Trophoblast cell (in vitro differentiated cells and primary cell): Measurements from ENCODE around the gene GFOD1.
"Not testable (repeated sequence)": the region's sequence is repeated elsewhere in the genome, so short reads cannot be mapped to it uniquely, and the experiment has no call there.

ENCODE experiments used
- DNase-seq, 2 donors: peaks; one replicate each; pipeline ENCODE4 v3.0.0-alpha.2; 2016
- H2AFZ ChIP-seq: 2 replicates; pipeline ENCODE4 v1.6.1; 2013; ENCODE audit warnings: low read length, moderate library complexity, mild to moderate bottlenecking; ENCODE audit not compliant: insufficient read depth, poor library complexity
- H2AK5ac ChIP-seq: 2 replicates; pipeline ENCODE4 v1.6.1; 2013; ENCODE audit warnings: mild to moderate bottlenecking, low read length
- H2BK120ac ChIP-seq: 2 replicates; pipeline ENCODE4 v1.6.1; 2013; ENCODE audit warnings: low read length, mild to moderate bottlenecking, moderate library complexity; ENCODE audit not compliant: insufficient read depth, poor library complexity
- H2BK12ac ChIP-seq: 2 replicates; pipeline ENCODE4 v1.6.1; 2013; ENCODE audit warnings: mild to moderate bottlenecking, low read length, moderate library complexity
- H2BK5ac ChIP-seq: 2 replicates; pipeline ENCODE4 v1.6.1; 2013; ENCODE audit warnings: low read length, low read depth, moderate library complexity, mild to moderate bottlenecking; ENCODE audit not compliant: poor library complexity
- H3K14ac ChIP-seq: 2 replicates; pipeline ENCODE4 v1.6.1; 2013; ENCODE audit warnings: mild to moderate bottlenecking, low read length
- H3K18ac ChIP-seq: 2 replicates; pipeline ENCODE4 v1.6.1; 2013; ENCODE audit warnings: mild to moderate bottlenecking, low read length
- H3K23ac ChIP-seq: 2 replicates; pipeline ENCODE4 v1.6.1; 2013; ENCODE audit warnings: low read length
- H3K27ac ChIP-seq: 2 replicates; pipeline ENCODE4 v1.5.1; 2013; ENCODE audit warnings: low read depth, mild to moderate bottlenecking, inconsistent platforms, low read length, moderate library complexity
- H3K27me3 ChIP-seq: 2 replicates; pipeline ENCODE4 v1.6.1; 2013; ENCODE audit warnings: inconsistent platforms, mild to moderate bottlenecking, low read length, moderate library complexity; ENCODE audit not compliant: insufficient read depth
- H3K36me3 ChIP-seq, 2 experiments: 1 replicate in 1 of 2; 2 replicates in 1 of 2; pipeline ENCODE4 v1.6.1; 2013; ENCODE audit warnings: low read length in 2 of 2, mild to moderate bottlenecking in 2 of 2, moderate library complexity in 1 of 2; ENCODE audit not compliant: insufficient read depth in 2 of 2, control insufficient read depth in 1 of 2
- H3K4ac ChIP-seq: 2 replicates; pipeline ENCODE4 v1.6.1; 2013; ENCODE audit warnings: low read depth, mild to moderate bottlenecking, low read length, moderate library complexity
- H3K4me1 ChIP-seq, 2 experiments: 1 replicate in 1 of 2; 2 replicates in 1 of 2; pipeline ENCODE4 v1.6.1; 2013; ENCODE audit warnings: low read length in 2 of 2, mild to moderate bottlenecking in 2 of 2, moderate library complexity in 1 of 2; ENCODE audit not compliant: insufficient read depth in 2 of 2, control insufficient read depth in 1 of 2
- H3K4me2 ChIP-seq: 2 replicates; pipeline ENCODE4 v1.6.1; 2013; ENCODE audit warnings: inconsistent platforms, mild to moderate bottlenecking, low read length, moderate library complexity
- H3K4me3 ChIP-seq: 2 replicates; pipeline ENCODE4 v1.5.1; 2013; ENCODE audit warnings: mild to moderate bottlenecking, low read depth, low read length, inconsistent platforms
- H3K79me1 ChIP-seq: one replicate; pipeline ENCODE4 v1.6.1; 2013; ENCODE audit warnings: low read length
- H3K79me2 ChIP-seq: 2 replicates; pipeline ENCODE4 v1.6.1; 2013; ENCODE audit warnings: low read length, mild to moderate bottlenecking; ENCODE audit not compliant: control insufficient read depth, insufficient read depth, poor library complexity
- H3K9ac ChIP-seq: 2 replicates; pipeline ENCODE4 v1.6.1; 2013; ENCODE audit warnings: mild to moderate bottlenecking, low read length
- H3K9me3 ChIP-seq: 2 replicates; pipeline ENCODE4 v1.6.1; 2013; ENCODE audit warnings: low read depth, mild to moderate bottlenecking, control low read depth, inconsistent platforms, low read length; ENCODE audit not compliant: insufficient read depth
- H4K12ac ChIP-seq: 2 replicates; pipeline ENCODE4 v1.6.1; 2013; ENCODE audit warnings: low read depth, mild to moderate bottlenecking, low read length, moderate library complexity
- H4K8ac ChIP-seq: 2 replicates; pipeline ENCODE4 v1.6.1; 2013; ENCODE audit warnings: low read depth, mild to moderate bottlenecking, low read length, moderate library complexity
- H4K91ac ChIP-seq: one replicate; pipeline ENCODE4 v1.6.1; 2013; ENCODE audit warnings: low read depth, mild to moderate bottlenecking, low read length, moderate library complexity
- WGBS: extraction: QIAGEN DNeasy Blood & Tissue Kit; methylation state at CpG from one replicate; pipeline ENCODE4 v1.1.7; 2013; ENCODE audit warnings: missing lambda C conversion rate; ENCODE audit not compliant: insufficient read length, insufficient coverage; ENCODE audit errors: extremely low coverage; 5-methylcytosine and 5-hydroxymethylcytosine counted together

Gene GFOD1

DNA sequence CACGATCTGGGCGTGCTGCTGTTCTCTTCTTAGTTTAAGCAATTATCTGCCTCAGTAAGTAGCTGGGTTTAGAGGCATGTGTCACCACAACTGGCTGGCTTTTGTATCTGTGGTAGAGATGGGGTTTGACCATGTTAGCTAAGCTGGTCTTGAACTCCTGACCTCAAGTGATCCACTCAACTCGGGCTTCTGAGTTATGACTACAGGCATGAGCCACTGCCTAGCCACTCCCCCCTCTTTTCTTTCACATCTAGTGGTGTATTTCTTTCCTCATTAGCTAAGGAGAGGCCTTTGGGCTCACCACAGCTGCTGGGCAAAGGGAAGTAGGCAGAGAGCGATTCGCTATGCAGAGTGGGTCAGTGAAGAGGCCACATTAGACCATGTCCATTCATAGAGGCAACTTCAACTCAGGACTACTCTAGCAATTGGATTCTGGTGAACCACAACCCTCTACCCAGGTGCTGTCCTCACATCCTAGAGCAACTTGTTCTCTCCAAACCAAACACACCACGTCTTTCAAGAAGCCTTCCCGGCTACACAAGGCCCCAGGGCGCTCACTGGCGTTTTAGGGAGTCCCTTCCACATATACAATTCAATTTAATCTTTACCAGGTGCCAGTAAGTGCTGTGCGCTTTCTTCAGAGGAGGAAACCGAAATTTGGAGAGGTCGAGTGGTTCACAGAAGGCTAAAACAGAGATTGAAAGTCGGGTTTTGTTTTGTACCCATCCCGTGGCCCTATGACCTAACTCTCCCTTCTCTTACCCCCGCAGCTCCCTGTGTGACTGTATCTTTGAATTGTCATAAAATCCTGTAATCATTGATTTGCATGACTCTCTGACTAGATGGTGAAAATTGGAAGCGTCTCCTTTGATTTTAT is 26.5 kb upstream of the GFOD1 start:
- no CpG with 5 or more reads among the region's 16 CpGs for WGBS
- Histone ChIP-seq H2BK5ac (no peak overlapping the region), H2AFZ (no peak overlapping the region)

DNA sequence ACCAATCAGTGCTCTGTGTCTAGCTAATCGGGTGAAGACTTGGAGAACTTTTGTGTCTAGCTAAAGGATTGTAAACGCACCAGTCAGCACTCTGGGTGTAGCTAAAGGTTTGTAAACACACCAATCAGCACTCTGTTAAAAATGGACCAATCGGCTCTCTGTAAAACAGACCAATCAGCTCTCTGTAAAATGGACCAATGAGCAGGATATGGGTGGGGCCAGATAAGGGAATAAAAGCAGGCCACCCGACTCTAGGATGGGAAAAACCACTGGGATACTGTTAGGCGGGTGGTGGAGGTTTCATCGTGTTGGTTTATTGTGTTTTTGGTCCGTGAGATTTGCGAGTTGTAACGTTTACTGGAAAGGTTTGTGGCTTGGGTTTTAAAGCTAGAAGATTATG is 25.5 kb upstream of the GFOD1 start:
- Histone ChIP-seq H4K12ac (no peak overlapping the region), H3K27me3 (no peaks in the 10 kb centered on the region), H2BK120ac (no peak overlapping the region), H3K14ac (no peak overlapping the region), H2BK5ac (no peak overlapping the region), H3K4me2 (no peak overlapping the region), H3K36me3 (no peaks in the 10 kb centered on the region), H3K4me3 (no peak overlapping the region), H3K18ac (no peak overlapping the region), H4K91ac (no peak overlapping the region), H3K79me2 (no peaks in the 10 kb centered on the region), H2AK5ac (no peak overlapping the region), H3K4ac (no peak overlapping the region), H2BK12ac (no peak overlapping the region), H3K23ac (no peak overlapping the region), H3K9me3 (peaks cover 2% of the 10 kb centered on the region), H2AFZ (no peak overlapping the region), H3K27ac (no peak overlapping the region), H3K4me1 (peaks cover 2 to 7% of the 10 kb centered on the region in 2 experiments), H3K9ac (no peak overlapping the region), H3K79me1 (no peaks in the 10 kb centered on the region), H4K8ac (no peak overlapping the region)
- no peak for DNase-seq
- no CpG with 5 or more reads among the region's 9 CpGs for WGBS

More for the DNA sequence above, 26.5 kb upstream of the GFOD1 start:
- Histone ChIP-seq H3K27me3 (no peaks in the 10 kb centered on the region), H3K79me1 (no peaks in the 10 kb centered on the region), H3K79me2 (no peaks in the 10 kb centered on the region), H3K36me3 (no peaks in the 10 kb centered on the region), H3K9ac (no peak overlapping the region), H4K12ac (no peak overlapping the region), H2BK12ac (no peak overlapping the region), H3K4me1 (peaks cover 2 to 7% of the 10 kb centered on the region in 2 experiments), H2BK120ac (no peak overlapping the region), H3K27ac (no peak overlapping the region), H3K9me3 (peaks cover 2% of the 10 kb centered on the region), H2AK5ac (no peak overlapping the region), H3K4ac (no peak overlapping the region), H3K4me2 (no peak overlapping the region), H3K18ac (no peak overlapping the region), H3K4me3 (no peak overlapping the region), H3K23ac (no peak overlapping the region), H3K14ac (no peak overlapping the region), H4K8ac (no peak overlapping the region), H4K91ac (no peak overlapping the region)
- DNase-seq: no peak

DNA sequence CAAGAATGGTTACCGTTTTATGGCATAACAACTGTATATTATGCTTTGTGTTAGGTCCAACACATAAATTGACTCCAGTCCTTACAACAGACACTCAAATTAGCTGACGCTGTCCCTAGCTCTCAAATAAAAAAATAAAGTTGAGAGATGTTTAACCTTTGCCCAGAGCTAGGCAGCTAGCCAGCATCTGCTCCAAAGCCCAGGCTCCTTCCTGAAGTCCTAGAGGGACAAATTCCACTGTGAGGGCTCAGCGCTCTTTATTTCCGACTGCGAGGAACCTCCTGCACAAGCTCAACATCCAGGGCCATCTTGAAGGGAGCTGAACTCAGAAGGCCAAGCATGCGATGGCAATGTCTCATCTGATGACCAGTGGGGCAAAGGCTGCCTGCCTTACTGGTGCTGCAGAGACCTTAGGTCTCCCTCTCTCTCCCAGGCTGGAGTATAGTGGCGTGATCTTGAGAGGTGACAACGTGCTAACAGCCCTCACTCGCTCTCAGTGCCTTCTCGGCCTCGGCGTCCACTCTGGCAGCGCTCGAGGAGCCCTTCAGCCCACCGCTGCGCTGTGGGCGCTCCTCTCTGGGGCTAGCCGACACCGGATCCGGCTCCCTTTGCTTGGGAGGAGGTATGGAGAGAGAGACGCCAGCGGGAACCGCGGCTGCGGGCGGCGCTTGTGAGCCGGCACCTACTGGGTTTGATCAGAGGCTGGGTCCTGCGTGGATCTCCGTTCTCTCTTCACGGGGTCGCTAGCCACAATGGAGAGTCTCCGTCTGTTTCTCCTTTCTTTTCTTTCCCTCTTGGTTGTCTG is 24.7 kb upstream of the GFOD1 start:
- DNase-seq: no peak
- no peak overlapping the region for H2BK5ac ChIP-seq
- no peaks in the 10 kb centered on the region for H3K27me3 ChIP-seq
- H3K36me3 ChIP-seq: no peaks in the 10 kb centered on the region
- no peak overlapping the region for H2BK12ac ChIP-seq
- H3K9me3 ChIP-seq: peaks cover 2% of the 10 kb centered on the region
- H3K9ac ChIP-seq: no peak overlapping the region
- H3K14ac ChIP-seq: no peak overlapping the region
- H3K4ac ChIP-seq: no peak overlapping the region
- H3K4me1 ChIP-seq: peaks cover 2 to 7% of the 10 kb centered on the region in 2 experiments
- WGBS: no CpG with 5 or more reads among the region's 33 CpGs
- H4K91ac ChIP-seq: no peak overlapping the region
- H4K8ac ChIP-seq: no peak overlapping the region
- H2AFZ ChIP-seq: no peak overlapping the region
- no peaks in the 10 kb centered on the region for H3K79me2 ChIP-seq
- H3K4me3 ChIP-seq: no peak overlapping the region
- H2AK5ac ChIP-seq: no peak overlapping the region
- no peak overlapping the region for H3K4me2 ChIP-seq
- no peak overlapping the region for H3K18ac ChIP-seq
- no peak overlapping the region for H3K23ac ChIP-seq
- no peaks in the 10 kb centered on the region for H3K79me1 ChIP-seq
- H4K12ac ChIP-seq: no peak overlapping the region
- no peak overlapping the region for H3K27ac ChIP-seq
- H2BK120ac ChIP-seq: no peak overlapping the region

DNA sequence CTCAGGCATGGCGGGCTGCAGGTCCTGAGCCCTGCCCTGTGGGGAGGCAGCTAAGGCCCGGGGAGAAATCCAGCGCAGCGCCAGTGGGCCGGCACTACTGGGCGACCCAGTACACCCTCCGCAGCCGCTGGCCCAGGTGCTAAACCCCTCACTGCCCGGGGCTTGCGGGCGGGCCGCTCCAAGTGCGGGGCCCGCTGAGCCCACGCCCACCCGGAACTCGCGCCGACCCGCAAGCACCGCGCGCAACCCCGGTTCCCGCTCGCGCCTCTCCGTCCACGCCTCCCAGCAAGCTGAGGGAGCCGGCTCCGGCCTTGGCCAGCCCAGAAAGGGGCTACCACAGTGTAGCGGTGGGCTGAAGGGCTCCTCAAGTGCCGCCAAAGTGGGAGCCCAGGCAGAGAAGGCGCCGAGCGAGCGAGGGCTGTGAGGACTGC is 23.8 kb upstream of the GFOD1 start:
- H3K79me1 ChIP-seq, H3K79me2 ChIP-seq, H3K4me1 ChIP-seq, H3K9me3 ChIP-seq, H3K4me2 ChIP-seq, H3K27ac ChIP-seq, H2BK120ac ChIP-seq, H3K23ac ChIP-seq, H3K9ac ChIP-seq, H4K12ac ChIP-seq, H3K18ac ChIP-seq, H3K4ac ChIP-seq, H3K27me3 ChIP-seq, H3K14ac ChIP-seq, H4K8ac ChIP-seq, H2BK12ac ChIP-seq, H3K4me3 ChIP-seq, H4K91ac ChIP-seq, H2BK5ac ChIP-seq, H2AK5ac ChIP-seq, DNase-seq, H3K36me3 ChIP-seq, H2AFZ ChIP-seq: not testable (repeated sequence)
- no CpG with 5 or more reads among the region's 37 CpGs for WGBS
